ENCODE data around the gene DNASE2B.

DNASE2B gene

GRCh38 chr1:84374991-84375696 is 23.1 kb upstream of the DNASE2B start:
- no peak for DNase-seq

GRCh38 chr1:84376000-84376910 is 22.0 kb upstream of the DNASE2B start:
- DNase-seq: no peak

- no peak for DNase-seq
Measured at GRCh38 chr1:84377480-84378095, 20.7 kb upstream of the DNASE2B start.

GRCh38 chr1:84379138-84379916 is 19.0 kb upstream of the DNASE2B start:
- no peak for DNase-seq

DNA sequence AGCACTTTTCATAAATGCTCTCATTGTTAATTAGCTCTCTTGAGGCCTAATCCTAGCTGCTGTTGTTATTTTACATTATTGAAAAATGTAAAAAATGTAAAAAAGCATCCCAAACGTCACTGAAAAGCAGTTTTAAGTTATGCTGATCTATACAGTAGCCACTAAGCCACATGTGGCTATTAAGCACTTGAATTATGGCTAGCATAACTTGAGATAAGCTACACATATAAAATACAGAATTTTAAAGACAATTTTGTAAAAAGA is 18.4 kb upstream of the DNASE2B start:
- no peak for DNase-seq

DNA sequence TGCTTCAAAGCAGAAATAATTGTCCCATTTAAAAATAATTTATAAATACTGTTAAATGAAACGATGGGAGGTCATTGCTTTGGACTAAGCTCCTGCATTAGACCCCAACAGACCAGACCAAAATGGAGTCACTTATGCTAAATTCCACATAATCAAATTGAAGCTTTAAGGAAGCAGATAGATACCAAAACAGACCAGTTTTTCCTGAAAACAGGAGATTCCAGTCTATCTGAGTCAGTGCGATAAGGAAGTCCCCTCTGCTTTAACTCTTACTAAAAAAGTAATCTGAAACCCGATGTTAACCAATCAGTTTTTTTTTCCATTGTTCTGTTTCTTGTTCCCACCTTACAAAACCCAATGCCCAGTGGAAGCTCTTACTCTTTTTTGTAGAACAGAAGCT is 16.2 kb upstream of the DNASE2B start:
- DNase-seq: no peak

- no peak for DNase-seq
Measured at GRCh38 chr1:84385347-84385746, 12.9 kb upstream of the DNASE2B start.

GRCh38 chr1:84386716-84387479 is 11.4 kb upstream of the DNASE2B start:
- DNase-seq: no peak

DNA sequence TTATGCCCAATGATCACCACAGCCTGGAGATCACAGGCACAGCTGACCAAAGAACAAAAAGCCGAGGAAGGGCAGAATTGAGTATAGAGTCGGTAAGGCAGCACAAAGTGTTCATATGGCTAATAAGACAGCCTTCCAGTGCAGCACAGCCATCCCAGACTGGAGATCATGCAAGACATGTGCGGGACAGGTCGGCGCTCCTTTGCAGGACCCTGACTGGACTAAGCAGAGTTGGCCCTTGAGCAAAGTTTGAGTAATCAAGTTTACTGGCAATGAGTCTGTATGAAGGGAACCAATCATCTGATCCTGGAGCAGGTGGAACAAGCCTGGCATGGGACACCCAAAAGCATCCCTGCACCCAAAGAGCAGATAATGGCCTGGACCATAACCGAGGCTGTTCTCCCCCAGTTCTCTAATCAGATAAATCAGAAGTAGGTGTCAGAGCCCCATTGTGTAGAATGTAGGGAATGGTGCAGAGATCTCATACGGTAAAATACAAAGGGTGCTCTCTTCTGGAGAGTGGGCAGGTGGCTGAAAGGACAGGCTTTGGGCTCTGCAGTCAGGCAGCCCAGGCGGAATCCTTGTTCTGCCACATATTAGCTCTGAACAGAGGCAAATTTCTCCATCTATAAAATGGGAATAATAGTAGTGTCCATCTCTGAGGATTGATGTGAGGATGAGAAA is 10.7 kb upstream of the DNASE2B start:
- no peak for DNase-seq

- DNase-seq: no peak
Measured at GRCh38 chr1:84390226-84390625, 8.1 kb upstream of the DNASE2B start.

- DNase-seq: no peak
Measured at GRCh38 chr1:84401156-84401555, 2.9 kb downstream of the DNASE2B start.

DNA sequence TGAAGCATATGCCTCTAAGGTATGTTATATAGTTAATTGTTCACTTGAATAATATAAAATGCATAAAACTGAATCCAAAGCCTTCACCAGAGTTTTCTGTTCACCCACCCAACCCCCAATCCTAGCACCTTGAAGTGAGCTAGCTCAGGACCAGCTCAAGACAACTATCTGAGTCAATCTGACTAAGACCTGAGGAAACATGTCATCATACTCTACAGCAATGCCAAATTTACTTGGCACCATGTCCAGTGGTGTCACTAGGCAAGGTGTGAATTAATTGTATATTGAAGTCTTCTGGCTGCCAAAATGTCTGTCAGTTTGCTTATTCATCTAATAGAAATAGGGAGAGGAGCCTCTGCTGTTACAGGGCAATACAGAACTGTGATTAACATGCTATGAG is 3.8 kb downstream of the DNASE2B start:
- no peak for DNase-seq

DNA sequence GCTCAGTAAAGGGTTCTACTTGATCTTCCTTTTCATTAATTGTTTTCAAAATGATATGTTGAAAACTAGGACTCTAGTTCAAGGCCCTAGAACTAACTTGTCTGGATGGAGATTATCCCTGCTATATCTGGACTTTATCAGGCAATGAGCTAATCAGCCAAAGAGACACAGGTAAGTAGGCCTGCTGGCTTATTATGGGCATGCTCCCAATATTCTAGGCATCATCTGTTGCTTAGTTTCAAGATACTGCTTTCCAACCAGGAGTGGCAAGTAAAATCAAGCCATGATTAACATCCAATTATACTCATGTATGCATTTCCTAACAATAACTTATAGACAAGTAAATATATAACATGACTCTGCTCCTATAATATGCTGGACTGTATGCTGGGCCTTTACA is 4.2 kb downstream of the DNASE2B start:
- DNase-seq: no peak

DNA sequence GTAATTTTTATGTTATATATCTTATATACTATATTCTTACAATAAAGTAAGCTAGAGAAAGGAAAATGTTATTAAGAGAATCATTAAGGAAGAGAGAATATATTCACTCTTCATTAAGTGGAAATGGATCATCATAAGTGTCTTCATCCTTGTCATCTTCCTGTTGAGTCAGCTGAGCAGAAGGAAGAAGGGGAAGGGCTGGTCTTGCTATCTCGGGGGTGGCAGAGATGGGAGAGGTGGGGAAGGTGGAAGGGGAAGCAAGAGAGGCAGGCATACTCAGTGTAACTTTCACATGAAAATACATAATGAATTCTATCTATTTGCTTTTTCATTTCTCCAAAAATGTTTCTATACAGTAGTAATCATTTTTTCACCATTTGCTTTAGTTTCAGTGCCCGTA is 5.1 kb downstream of the DNASE2B start:
- DNase-seq: no peak

- no peak for DNase-seq
Measured at GRCh38 chr1:84406346-84406861, 8.1 kb downstream of the DNASE2B start.

GRCh38 chr1:84407524-84407923 is 9.2 kb downstream of the DNASE2B start:
- DNase-seq: no peak

GRCh38 chr1:84407958-84408422 is 9.7 kb downstream of the DNASE2B start:
- no peak for DNase-seq

DNA sequence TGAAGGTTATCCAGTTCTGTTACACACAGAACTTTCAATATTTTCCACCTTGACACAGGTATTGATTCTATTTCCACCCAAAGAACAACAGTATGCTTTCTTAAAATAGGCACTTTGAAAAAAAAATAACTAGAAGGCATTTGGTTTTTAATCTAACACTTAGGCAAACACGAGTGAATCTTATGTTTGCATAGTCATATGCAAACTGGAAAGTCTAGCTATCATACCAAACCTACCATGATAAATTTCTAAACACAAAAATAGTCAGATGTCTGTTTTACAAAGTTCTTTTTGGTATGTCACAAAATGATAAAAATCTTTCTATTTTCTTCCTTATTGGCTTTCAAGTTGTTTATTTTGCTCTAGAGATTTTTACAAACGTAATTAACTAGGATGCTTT is 11.6 kb downstream of the DNASE2B start:
- DNase-seq: no peak

- no peak for DNase-seq
Measured at GRCh38 chr1:84410328-84411095, 12.2 kb downstream of the DNASE2B start.

GRCh38 chr1:84412316-84412942 is 14.1 kb downstream of the DNASE2B start:
- DNase-seq: no peak

All from T-helper 9 cell (primary cell).